Gastrocnemius medialis (tissue), 4 donors: ENCODE results near the gene TMEM150B. TPM values are rescaled to one million over a fixed set of nuclear protein-coding genes. Genes with fewer than 3 reads are reported as not detected.

Experiments
- ATAC-seq, 2 donors: fragments of 150-250 bp; one replicate each; pipeline ENCODE4 v1.9.1; 2016
- DNase-seq, 2 donors: peaks; one replicate each; pipeline ENCODE4 v3.0.0-alpha.2; 2019
- H3K27ac ChIP-seq, 4 donors: fragments of 200-600 bp; sonication (generic); 1 replicate in 1 of 4; 2 replicates in 3 of 4; pipeline ENCODE4 v1.5.1; 2016 to 2018; ENCODE audit warnings: mild to moderate bottlenecking in 2 of 4, moderate library complexity in 1 of 4
- H3K27me3 ChIP-seq, 3 donors: fragments of 200-600 bp; sonication (generic) in 2 of 3; 1 replicate in 1 of 3; 2 replicates in 2 of 3; pipeline versions ENCODE4 v1.5.1 to v1.6.0; 2016 to 2019; ENCODE audit warnings: mild to moderate bottlenecking in 1 of 3, moderate library complexity in 1 of 3
- H3K36me3 ChIP-seq, 2 donors: fragments of 200-600 bp; sonication (generic) in 1 of 2; one replicate each; pipeline ENCODE4 v1.5.1; 2017 to 2018
- H3K4me1 ChIP-seq, 2 donors: fragments of 200-600 bp; sonication (generic) in 1 of 2; one replicate each; pipeline ENCODE4 v1.5.1; 2016 to 2017; ENCODE audit warnings: mild to moderate bottlenecking in 2 of 2
- H3K4me3 ChIP-seq, 4 donors: fragments of 200-600 bp; sonication (generic) in 3 of 4; 1 replicate in 1 of 4; 2 replicates in 3 of 4; pipeline ENCODE4 v1.5.1; 2016 to 2019; ENCODE audit warnings: mild to moderate bottlenecking in 2 of 4
- H3K9me3 ChIP-seq, 3 donors: fragments of 200-600 bp; sonication (generic) in 2 of 3; 1 replicate in 1 of 3; 2 replicates in 2 of 3; pipeline ENCODE4 v1.5.1; 2016 to 2019
- CTCF ChIP-seq, 5 experiments: fragments of 450-650 bp in 3 of 5; fragments of 200-600 bp in 2 of 5; sonication (generic) in 2 of 5; IDR thresholded peaks in 4 of 5; conservative IDR thresholded peaks in 1 of 5; 1 replicate in 4 of 5; 2 replicates in 1 of 5; pipeline ENCODE4 v1.5.1; 2016 to 2019; ENCODE audit warnings: antibody characterized with exemption in 5 of 5, mild to moderate bottlenecking in 3 of 5, moderate library complexity in 3 of 5
- POLR2A ChIP-seq, 2 donors: fragments of 450-650 bp; IDR thresholded peaks; one replicate each; pipeline ENCODE4 v1.6.1; 2017; ENCODE audit warnings: antibody characterized with exemption in 2 of 2, mild to moderate bottlenecking in 2 of 2, moderate library complexity in 2 of 2
- in situ Hi-C, 4 donors: fragments of 200-750 bp; cut with MboI; loops; one replicate each; pipeline versions ENCODE4 v1.15.0 to v1.8.0; 2017; ENCODE audit warnings: low sequenced_read_pairs in 4 of 4
- intact Hi-C: fragments of 100-400 bp; cut with DNase I; formaldehyde crosslinking; loops from one replicate; pipeline ENCODE4 v1.15.1; 2023; ENCODE audit warnings: low total_unique reads
- total RNA-seq, 4 donors: library from RNA; depleted of rRNA; stranded (reverse); fragments of >200 nt; gene quantifications; one replicate each; pipeline versions ENCODE4 v1.1.0 to v1.2.3, GENCODE V29; 2016

The TMEM150B gene
- total RNA-seq, 4 donors from 2014 or later = 0.40 to 3.3 TPM; not detected in 2

GRCh38 chr19:55312621-55313512, 12.3 kb downstream of the TMEM150B start:
- Histone ChIP-seq H3K36me3 (no peaks in the 10 kb centered on the region), H3K27me3 (no peaks in the 10 kb centered on the region), H3K4me3 (no peak overlapping the region), H3K9me3 (no peaks in the 10 kb centered on the region), H3K4me1 (no peaks in the 10 kb centered on the region), H3K27ac (no peak overlapping the region)
- intact Hi-C loops = no loop called here
- no peak for DNase-seq
- no peak for ATAC-seq
- TF ChIP-seq POLR2A (IDR thresholded peaks at IDR 0.05) (no peak), CTCF (IDR thresholded peaks at IDR 0.05 in 4 of 5, conservative IDR thresholded peaks at IDR 0.05 in 1 of 5) (no peak)
- in situ Hi-C loops = no loop called here

GRCh38 chr19:55311797-55312196, 13.3 kb downstream of the TMEM150B start:
- intact Hi-C loops (no loop called here), in situ Hi-C loops (no loop called here)
- Histone ChIP-seq H3K9me3 (no peaks in the 10 kb centered on the region), H3K4me1 (no peaks in the 10 kb centered on the region), H3K4me3 (no peak overlapping the region), H3K36me3 (no peaks in the 10 kb centered on the region), H3K27me3 (no peaks in the 10 kb centered on the region), H3K27ac (no peak overlapping the region)
- DNase-seq = no peak
- no peak for ATAC-seq
- TF ChIP-seq CTCF (IDR thresholded peaks at IDR 0.05 in 4 of 5, conservative IDR thresholded peaks at IDR 0.05 in 1 of 5) (no peak), POLR2A (IDR thresholded peaks at IDR 0.05) (no peak)

GRCh38 chr19:55311397-55311796, 13.7 kb downstream of the TMEM150B start:
- no peak for TF ChIP-seq CTCF (IDR thresholded peaks at IDR 0.05 in 4 of 5, conservative IDR thresholded peaks at IDR 0.05 in 1 of 5)
- no peak for TF ChIP-seq POLR2A (IDR thresholded peaks at IDR 0.05)
- Histone ChIP-seq H3K36me3 (no peaks in the 10 kb centered on the region), H3K4me1 (no peaks in the 10 kb centered on the region), H3K4me3 (no peak overlapping the region), H3K27me3 (no peaks in the 10 kb centered on the region), H3K27ac (no peak overlapping the region), H3K9me3 (no peaks in the 10 kb centered on the region)
- DNase-seq (no peak), ATAC-seq (no peak)
- in situ Hi-C loops (no loop called here), intact Hi-C loops (no loop called here)

GRCh38 chr19:55310498-55310897, 14.6 kb downstream of the TMEM150B start:
- H3K4me1 ChIP-seq = no peaks in the 10 kb centered on the region
- no peaks in the 10 kb centered on the region for H3K36me3 ChIP-seq
- H3K9me3 ChIP-seq = no peaks in the 10 kb centered on the region
- no peaks in the 10 kb centered on the region for H3K27me3 ChIP-seq
- in situ Hi-C loops (no loop called here), intact Hi-C loops (no loop called here)
- H3K4me3 ChIP-seq = no peak overlapping the region
- no peak overlapping the region for H3K27ac ChIP-seq
- no peak for TF ChIP-seq POLR2A (IDR thresholded peaks at IDR 0.05)
- TF ChIP-seq CTCF (IDR thresholded peaks at IDR 0.05 in 4 of 5, conservative IDR thresholded peaks at IDR 0.05 in 1 of 5) = no peak
- DNase-seq = no peak
- ATAC-seq = no peak
